ENCODE measurements around the gene PCDHA6. TPM values are rescaled to one million over a fixed set of nuclear protein-coding genes. Genes with fewer than 3 reads are reported as not detected.

The PCDHA6 gene
- total and polyA plus RNA-seq, 2 of the 8 experiments (the other 6 are each of a cell fraction or from before 2014, with no cell fraction given), result 0.71 to 7.1 TPM

GRCh38 chr5:140868721-140869554 is 41.2 kb downstream of the PCDHA6 start, which contains the start of gene PCDHA11 (continued):
- TF ChIP-seq BCL11A (IDR thresholded peaks at IDR 0.05; ENCODE audit: low read depth in 2 of 2, low read length in 2 of 2) (no peak), SP1 (IDR thresholded peaks at IDR 0.05; ENCODE audit: low read depth, low read length) (0 out of 2 replicates have a peak, but pooled peaks have one; percentile 19)
